ENCODE measurements around the gene MEIS1.

- TF ChIP-seq CTCF (IDR thresholded peaks at IDR 0.05) (no peak), POLR2A (IDR thresholded peaks at IDR 0.05) (no peak)
These were observed 1.0 kb downstream of the MEIS1 start for GRCh38 chr2:66435963-66436362.
